ENCODE measurements around the gene SLCO3A1. TPM values are rescaled to one million over a fixed set of nuclear protein-coding genes. Genes with fewer than 3 reads are reported as not detected.

SLCO3A1 gene
- total and polyA plus RNA-seq, 4 donors: 1.6 to 3.6 (median 2.4) TPM

DNA sequence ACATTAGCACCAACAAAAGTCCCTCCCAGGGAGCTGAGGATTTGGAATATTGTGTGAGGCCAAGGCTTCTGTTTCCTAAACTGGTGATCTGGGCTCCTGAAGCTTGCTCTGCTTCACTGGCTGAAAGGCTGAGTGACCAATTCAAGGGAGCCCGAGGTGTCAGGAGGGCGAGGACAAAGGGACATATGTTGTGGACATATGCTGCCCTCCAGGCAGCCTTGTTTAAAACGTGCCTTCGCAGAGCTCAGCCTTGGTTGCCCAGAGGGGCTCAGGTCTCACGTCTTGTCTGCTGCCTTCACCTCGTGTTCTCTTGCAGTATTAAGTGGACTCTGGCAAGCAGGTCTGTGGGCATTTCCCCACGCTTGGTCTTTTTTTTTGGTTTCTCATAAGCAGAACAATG lies 7.0 kb downstream of the SLCO3A1 start:
- no peaks in the 10 kb centered on the region for H3K36me3 ChIP-seq (ENCODE audit: control insufficient read depth in 4 of 4, insufficient read depth in 3 of 4, low read depth in 1 of 4, low read length in 3 of 4)
- WGBS: 84% methylated on average over 7 of the region's 7 CpGs
- no peak for DNase-seq (ENCODE audit: low spot score)
- no peak overlapping the region for H3K9ac ChIP-seq (ENCODE audit: low read depth in 1 of 2, low read length in 2 of 2)
- H3K9me3 ChIP-seq (ENCODE audit: control insufficient read depth in 4 of 4, low read length in 3 of 4): no peaks in the 10 kb centered on the region
- no peaks in the 10 kb centered on the region for H3K27me3 ChIP-seq (ENCODE audit: control insufficient read depth in 4 of 4, insufficient read depth in 4 of 4, low read length in 3 of 4)
- H3K4me1 ChIP-seq (ENCODE audit: control insufficient read depth in 4 of 4, insufficient read depth in 4 of 4, low read length in 3 of 4): peaks cover 0 to 7% (median 2%) of the 10 kb centered on the region in 4 donors
- no peak for TF ChIP-seq HNF4A (conservative IDR thresholded peaks at IDR 0.05)
- TF ChIP-seq, protein P1, sequence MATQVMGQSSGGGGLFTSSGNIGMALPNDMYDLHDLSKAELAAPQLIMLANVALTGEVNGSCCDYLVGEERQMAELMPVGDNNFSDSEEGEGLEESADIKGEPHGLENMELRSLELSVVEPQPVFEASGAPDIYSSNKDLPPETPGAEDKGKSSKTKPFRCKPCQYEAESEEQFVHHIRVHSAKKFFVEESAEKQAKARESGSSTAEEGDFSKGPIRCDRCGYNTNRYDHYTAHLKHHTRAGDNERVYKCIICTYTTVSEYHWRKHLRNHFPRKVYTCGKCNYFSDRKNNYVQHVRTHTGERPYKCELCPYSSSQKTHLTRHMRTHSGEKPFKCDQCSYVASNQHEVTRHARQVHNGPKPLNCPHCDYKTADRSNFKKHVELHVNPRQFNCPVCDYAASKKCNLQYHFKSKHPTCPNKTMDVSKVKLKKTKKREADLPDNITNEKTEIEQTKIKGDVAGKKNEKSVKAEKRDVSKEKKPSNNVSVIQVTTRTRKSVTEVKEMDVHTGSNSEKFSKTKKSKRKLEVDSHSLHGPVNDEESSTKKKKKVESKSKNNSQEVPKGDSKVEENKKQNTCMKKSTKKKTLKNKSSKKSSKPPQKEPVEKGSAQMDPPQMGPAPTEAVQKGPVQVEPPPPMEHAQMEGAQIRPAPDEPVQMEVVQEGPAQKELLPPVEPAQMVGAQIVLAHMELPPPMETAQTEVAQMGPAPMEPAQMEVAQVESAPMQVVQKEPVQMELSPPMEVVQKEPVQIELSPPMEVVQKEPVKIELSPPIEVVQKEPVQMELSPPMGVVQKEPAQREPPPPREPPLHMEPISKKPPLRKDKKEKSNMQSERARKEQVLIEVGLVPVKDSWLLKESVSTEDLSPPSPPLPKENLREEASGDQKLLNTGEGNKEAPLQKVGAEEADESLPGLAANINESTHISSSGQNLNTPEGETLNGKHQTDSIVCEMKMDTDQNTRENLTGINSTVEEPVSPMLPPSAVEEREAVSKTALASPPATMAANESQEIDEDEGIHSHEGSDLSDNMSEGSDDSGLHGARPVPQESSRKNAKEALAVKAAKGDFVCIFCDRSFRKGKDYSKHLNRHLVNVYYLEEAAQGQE (IDR thresholded peaks at IDR 0.05): no peak
- TF ChIP-seq YY1 (IDR thresholded peaks at IDR 0.05): no peak
- TF ChIP-seq, protein P2, sequence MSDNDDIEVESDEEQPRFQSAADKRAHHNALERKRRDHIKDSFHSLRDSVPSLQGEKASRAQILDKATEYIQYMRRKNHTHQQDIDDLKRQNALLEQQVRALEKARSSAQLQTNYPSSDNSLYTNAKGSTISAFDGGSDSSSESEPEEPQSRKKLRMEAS (IDR thresholded peaks at IDR 0.05): no peak
- no peak for TF ChIP-seq SP1 (IDR thresholded peaks at IDR 0.05)
- TF ChIP-seq EGR1 (IDR thresholded peaks at IDR 0.05; ENCODE audit: low read depth in 2 of 2): no peak
- TF ChIP-seq NR2F2 (IDR thresholded peaks at IDR 0.05): no peak
- no peak for TF ChIP-seq RXRA (IDR thresholded peaks at IDR 0.05)
- TF ChIP-seq, protein P3, sequence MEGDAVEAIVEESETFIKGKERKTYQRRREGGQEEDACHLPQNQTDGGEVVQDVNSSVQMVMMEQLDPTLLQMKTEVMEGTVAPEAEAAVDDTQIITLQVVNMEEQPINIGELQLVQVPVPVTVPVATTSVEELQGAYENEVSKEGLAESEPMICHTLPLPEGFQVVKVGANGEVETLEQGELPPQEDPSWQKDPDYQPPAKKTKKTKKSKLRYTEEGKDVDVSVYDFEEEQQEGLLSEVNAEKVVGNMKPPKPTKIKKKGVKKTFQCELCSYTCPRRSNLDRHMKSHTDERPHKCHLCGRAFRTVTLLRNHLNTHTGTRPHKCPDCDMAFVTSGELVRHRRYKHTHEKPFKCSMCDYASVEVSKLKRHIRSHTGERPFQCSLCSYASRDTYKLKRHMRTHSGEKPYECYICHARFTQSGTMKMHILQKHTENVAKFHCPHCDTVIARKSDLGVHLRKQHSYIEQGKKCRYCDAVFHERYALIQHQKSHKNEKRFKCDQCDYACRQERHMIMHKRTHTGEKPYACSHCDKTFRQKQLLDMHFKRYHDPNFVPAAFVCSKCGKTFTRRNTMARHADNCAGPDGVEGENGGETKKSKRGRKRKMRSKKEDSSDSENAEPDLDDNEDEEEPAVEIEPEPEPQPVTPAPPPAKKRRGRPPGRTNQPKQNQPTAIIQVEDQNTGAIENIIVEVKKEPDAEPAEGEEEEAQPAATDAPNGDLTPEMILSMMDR (IDR thresholded peaks at IDR 0.05; ENCODE audit: low read depth, low read length, missing input control): no peak
- TF ChIP-seq, protein P4, sequence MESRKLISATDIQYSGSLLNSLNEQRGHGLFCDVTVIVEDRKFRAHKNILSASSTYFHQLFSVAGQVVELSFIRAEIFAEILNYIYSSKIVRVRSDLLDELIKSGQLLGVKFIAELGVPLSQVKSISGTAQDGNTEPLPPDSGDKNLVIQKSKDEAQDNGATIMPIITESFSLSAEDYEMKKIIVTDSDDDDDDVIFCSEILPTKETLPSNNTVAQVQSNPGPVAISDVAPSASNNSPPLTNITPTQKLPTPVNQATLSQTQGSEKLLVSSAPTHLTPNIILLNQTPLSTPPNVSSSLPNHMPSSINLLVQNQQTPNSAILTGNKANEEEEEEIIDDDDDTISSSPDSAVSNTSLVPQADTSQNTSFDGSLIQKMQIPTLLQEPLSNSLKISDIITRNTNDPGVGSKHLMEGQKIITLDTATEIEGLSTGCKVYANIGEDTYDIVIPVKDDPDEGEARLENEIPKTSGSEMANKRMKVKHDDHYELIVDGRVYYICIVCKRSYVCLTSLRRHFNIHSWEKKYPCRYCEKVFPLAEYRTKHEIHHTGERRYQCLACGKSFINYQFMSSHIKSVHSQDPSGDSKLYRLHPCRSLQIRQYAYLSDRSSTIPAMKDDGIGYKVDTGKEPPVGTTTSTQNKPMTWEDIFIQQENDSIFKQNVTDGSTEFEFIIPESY (IDR thresholded peaks at IDR 0.05): no peak
- no peak for TF ChIP-seq RAD21 (IDR thresholded peaks at IDR 0.05)
- H3K4me3 ChIP-seq (ENCODE audit: low read depth in 1 of 3, low read length in 3 of 3): no peak overlapping the region
- H3K27ac ChIP-seq (ENCODE audit: low read depth in 1 of 2, low read length in 2 of 2): no peak overlapping the region

DNA sequence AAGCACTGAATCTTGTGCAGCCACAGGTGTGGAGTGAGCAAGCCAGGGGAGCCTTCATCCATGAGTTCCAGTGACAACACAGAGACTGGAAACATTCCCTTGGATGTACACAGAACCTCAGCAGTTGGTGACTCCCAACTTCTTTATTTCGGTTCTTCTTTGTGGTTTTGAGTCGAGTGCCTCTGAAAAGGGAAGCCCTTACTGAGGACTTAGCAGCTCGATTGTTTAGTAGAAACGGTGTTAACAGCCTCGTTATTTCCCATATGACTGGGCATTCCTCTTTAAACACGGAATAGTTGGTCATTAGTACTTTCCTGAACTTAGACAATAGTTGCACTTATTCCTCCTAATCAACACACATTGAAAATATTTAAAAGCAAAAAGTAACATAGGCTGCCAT lies 7.7 kb downstream of the SLCO3A1 start:
- 72% methylated on average over 6 of the region's 6 CpGs for WGBS
- Histone ChIP-seq H3K9me3 (ENCODE audit: control insufficient read depth in 4 of 4, low read length in 3 of 4) (no peaks in the 10 kb centered on the region), H3K27ac (ENCODE audit: low read depth in 1 of 2, low read length in 2 of 2) (no peak overlapping the region), H3K27me3 (ENCODE audit: control insufficient read depth in 4 of 4, insufficient read depth in 4 of 4, low read length in 3 of 4) (no peaks in the 10 kb centered on the region), H3K4me3 (ENCODE audit: low read depth in 1 of 3, low read length in 3 of 3) (no peak overlapping the region), H3K36me3 (ENCODE audit: control insufficient read depth in 4 of 4, insufficient read depth in 3 of 4, low read depth in 1 of 4, low read length in 3 of 4) (no peaks in the 10 kb centered on the region), H3K9ac (ENCODE audit: low read depth in 1 of 2, low read length in 2 of 2) (no peak overlapping the region), H3K4me1 (ENCODE audit: control insufficient read depth in 4 of 4, insufficient read depth in 4 of 4, low read length in 3 of 4) (peaks cover 0 to 7% (median 2%) of the 10 kb centered on the region in 4 donors)
- DNase-seq (ENCODE audit: low spot score): no peak
- TF ChIP-seq SP1 (IDR thresholded peaks at IDR 0.05) (no peak), HNF4G (IDR thresholded peaks at IDR 0.05) (no peak), YY1 (IDR thresholded peaks at IDR 0.05) (no peak), FOXA2 (IDR thresholded peaks at IDR 0.05) (no peak), TAF1 (conservative IDR thresholded peaks at IDR 0.05) (no peak)
- TF ChIP-seq, protein P2 (IDR thresholded peaks at IDR 0.05): no peak
- TF ChIP-seq, protein P5, sequence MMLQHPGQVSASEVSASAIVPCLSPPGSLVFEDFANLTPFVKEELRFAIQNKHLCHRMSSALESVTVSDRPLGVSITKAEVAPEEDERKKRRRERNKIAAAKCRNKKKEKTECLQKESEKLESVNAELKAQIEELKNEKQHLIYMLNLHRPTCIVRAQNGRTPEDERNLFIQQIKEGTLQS (IDR thresholded peaks at IDR 0.05): no peak
